ENCODE data around the gene POF1B.
"Not testable (repeated sequence)": the region's sequence is repeated elsewhere in the genome, so short reads cannot be mapped to it uniquely, and the experiment has no call there.

The POF1B gene

DNA sequence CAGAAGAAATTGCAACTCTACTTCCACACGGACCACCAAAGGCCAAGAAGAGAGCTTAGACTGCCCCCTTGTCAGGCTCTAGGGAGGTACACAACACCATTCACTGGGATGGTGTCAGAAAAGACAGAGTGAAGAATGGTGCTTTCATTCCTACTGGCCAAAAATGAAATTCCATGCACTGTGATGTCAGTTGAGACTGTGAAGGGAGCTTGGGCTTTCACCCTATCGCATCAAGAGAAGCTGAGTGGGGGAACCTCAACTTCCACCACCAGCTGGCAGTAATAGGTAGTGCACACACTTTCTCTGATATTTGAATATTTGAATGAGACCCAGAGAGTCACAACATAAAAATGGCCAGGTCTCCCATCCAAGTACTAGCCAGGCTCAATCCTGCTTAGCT, 69.7 kb downstream of the POF1B start:
- Mint-ChIP-seq H3K27ac (no peak overlapping the region), H3K4me1 (no peaks in the 10 kb centered on the region), H3K36me3 (no peaks in the 10 kb centered on the region), H3K9me3 (peaks cover 0 to 4% of the 10 kb centered on the region in 2 donors), H3K4me3 (no peak overlapping the region), H3K27me3 (peaks cover 0 to 5% of the 10 kb centered on the region in 2 donors)
- DNase-seq: no peak
- peak in 1 of 2 donors; percentile 43 for ATAC-seq (replicated peaks)

DNA sequence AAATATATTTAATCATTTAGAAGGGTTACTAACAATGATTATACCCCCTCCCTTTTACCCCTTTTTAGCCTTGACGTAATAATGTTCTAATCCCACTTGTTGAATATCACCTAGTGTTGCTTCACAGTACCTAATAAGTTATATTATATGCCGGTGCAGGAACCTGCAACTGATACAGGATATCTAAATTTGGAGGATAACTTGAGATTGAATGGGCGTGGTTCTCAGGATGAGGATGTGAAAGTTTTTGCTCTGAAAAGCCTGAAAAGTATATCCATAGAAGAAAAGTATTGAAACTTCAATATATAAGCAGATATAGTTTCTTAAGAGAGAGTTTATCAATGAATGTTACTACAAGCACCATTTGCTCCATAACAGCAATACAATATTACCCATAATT, 75.9 kb downstream of the POF1B start:
- ATAC-seq (replicated peaks) (no peak), DNase-seq (no peak)
- no peak overlapping the region for H3K27ac Mint-ChIP-seq
- H3K4me3 Mint-ChIP-seq: no peak overlapping the region
- H3K36me3 Mint-ChIP-seq: no peaks in the 10 kb centered on the region
- peaks cover 0 to 2% of the 10 kb centered on the region in 2 donors for H3K4me1 Mint-ChIP-seq
- no peaks in the 10 kb centered on the region for H3K27me3 Mint-ChIP-seq
- no peaks in the 10 kb centered on the region for H3K9me3 Mint-ChIP-seq

DNA sequence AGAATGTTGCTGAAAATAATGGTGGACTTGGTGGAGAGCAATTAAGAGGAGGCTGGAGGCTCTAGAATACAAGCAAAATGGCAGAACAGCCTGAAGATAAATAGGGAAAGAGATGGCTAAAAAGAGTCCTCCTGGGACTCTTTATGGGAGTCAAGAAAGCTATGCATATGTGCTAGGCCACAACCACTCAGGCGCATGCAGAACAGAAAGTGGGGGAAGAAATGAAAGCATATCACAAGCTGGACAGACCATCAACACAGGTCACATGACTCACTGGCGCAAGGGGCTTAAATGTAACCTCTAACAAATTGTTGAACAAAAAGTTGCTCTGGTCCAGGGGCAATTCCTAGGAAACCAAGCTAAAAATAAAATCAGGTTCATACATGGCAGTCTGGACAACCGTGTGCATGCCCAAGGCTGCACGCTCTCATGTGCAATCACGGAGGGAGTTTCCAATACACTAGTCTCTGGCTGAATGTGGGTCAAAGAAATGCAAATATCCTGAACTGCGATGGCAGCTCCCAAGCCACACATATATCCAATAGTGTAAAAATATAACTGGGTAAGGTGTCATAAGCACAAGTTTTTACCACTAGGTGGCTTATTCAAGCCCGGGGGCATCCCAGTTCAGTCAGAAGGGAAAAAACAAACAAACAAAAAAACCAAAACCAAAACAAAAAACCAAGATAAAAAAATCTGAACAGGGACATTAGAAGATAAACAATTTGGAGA, 90.3 kb downstream of the POF1B start:
- no peak overlapping the region for H3K4me3 Mint-ChIP-seq
- no peaks in the 10 kb centered on the region for H3K27me3 Mint-ChIP-seq
- DNase-seq: no peak
- H3K9me3 Mint-ChIP-seq: peaks cover 4 to 8% of the 10 kb centered on the region in 2 donors
- no peak for ATAC-seq (replicated peaks)
- no peaks in the 10 kb centered on the region for H3K4me1 Mint-ChIP-seq
- no peaks in the 10 kb centered on the region for H3K36me3 Mint-ChIP-seq
- H3K27ac Mint-ChIP-seq: no peak overlapping the region

DNA sequence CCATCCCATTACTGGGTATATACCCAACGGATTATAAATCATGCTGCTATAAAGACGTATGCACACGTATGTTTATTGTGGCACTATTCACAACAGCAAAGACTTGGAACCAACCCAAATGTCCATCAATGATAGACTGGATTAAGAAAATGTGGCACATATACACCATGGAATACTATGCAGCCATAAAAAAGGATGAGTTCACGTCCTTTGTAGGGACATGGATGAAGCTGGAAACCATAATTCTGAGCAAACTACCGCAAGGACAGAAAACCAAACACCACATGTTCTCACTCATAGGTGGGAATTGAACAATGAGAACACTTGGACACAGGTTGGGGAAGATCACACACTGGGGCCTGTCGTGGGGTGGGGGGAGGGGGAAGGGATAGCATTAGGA, 94.2 kb downstream of the POF1B start:
- H3K27me3 Mint-ChIP-seq; DNase-seq; H3K4me3 Mint-ChIP-seq; H3K27ac Mint-ChIP-seq; H3K36me3 Mint-ChIP-seq; H3K4me1 Mint-ChIP-seq; ATAC-seq (replicated peaks); H3K9me3 Mint-ChIP-seq: not testable (repeated sequence)

DNA sequence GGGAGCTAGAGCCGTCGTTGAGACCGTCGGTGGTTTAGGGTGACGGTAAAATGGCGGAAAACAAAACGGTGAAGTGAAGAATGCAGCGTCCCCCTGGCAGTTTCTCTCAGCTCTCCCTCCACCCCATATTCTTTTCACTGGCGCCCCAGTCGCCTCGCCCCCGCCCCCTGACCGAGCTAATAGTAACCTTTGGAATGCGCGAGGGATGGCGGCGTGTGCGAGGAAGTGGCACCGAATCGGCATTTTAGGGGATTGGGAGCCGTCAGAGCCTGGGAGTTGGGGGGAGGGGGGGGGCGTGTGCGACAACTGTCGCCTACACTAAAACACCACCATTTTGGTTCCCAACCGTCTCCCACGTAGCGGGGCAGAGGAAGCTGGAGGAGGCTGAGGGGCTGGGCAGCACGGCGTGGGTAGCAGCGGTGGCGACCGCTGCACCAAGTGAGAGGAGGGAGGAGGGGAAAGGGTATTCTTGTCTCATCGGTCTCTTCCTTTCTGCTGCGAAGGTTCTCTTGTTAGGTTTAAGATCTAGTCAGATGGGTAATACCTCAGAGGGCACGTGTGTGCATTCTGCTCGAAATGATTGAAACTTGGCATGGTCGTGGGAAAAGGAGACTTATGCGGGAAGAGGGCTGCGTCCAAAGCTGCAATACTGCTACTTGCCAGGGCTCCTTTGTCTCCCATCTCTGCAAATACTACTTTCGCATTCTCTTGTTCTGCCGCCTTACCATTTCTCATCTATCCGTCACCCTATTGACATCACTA, 134.8 kb downstream of the POF1B start:
- Mint-ChIP-seq H3K36me3 (peaks cover 0 to 2% of the 10 kb centered on the region in 2 donors), H3K9me3 (no peaks in the 10 kb centered on the region), H3K27me3 (no peaks in the 10 kb centered on the region), H3K27ac (peak overlapping the region; percentile 89), H3K4me1 (peaks cover 0 to 3% of the 10 kb centered on the region in 2 donors), H3K4me3 (peak overlapping the region; percentile 88 to 91)
- DNase-seq: no peak
- peak; percentile 66 to 68 for ATAC-seq (replicated peaks)

DNA sequence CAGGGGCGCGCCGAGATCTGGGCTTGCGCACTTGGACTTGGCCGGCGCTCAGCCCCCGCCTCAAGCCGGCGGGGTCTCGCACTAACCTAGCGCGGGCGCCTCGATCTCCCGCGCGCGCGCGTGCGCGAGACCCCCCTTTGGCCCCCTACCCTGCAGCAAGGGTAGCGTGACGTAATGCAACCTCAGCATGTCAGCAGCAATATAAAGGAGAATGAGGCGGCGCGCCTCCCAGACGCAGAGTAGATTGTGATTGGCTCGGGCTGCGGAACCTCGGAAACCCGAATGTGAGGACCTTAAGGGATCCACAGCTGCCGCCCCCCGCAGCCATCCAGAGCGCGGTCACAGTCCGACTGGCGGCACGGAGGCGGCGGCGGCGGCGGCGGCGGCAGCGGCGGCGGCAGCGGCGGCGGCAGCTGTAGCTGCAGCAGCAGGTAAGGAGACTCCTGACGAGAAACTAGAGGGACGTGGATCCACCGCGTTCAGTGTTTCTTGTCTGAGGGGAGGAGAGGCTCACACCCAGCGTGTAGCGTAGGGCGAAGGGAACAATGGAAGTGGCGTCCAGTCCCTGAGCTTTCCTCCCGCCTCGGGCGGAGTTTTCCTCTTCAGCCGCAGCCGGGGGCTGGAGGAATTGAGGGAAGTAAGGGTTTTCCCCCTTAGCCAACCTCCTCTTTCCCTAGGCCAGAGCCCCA, 135.6 kb downstream of the POF1B start, which contains the start of the genes SATL1 and ZNF711:
Gene SATL1 (minus strand): TSS at position 19 of the 689 bp plus-strand sequence. CDS start 134,811 bp downstream, outside the sequence.
Gene ZNF711 (plus strand): TSS at position 231 of the 689 bp plus-strand sequence. CDS start 3,582 bp downstream, outside the sequence.
- Mint-ChIP-seq H3K27me3 (no peaks in the 10 kb centered on the region), H3K4me1 (peaks cover 0 to 3% of the 10 kb centered on the region in 2 donors), H3K27ac (peak within 1 kb of the TSS; percentile 89), H3K4me3 (peak within 1 kb of the TSS; percentile 88 to 91), H3K36me3 (peaks cover 0 to 2% of the 10 kb centered on the region in 2 donors), H3K9me3 (no peaks in the 10 kb centered on the region)
- DNase-seq (no peak), ATAC-seq (replicated peaks) (peak; percentile 71 to 79)

DNA sequence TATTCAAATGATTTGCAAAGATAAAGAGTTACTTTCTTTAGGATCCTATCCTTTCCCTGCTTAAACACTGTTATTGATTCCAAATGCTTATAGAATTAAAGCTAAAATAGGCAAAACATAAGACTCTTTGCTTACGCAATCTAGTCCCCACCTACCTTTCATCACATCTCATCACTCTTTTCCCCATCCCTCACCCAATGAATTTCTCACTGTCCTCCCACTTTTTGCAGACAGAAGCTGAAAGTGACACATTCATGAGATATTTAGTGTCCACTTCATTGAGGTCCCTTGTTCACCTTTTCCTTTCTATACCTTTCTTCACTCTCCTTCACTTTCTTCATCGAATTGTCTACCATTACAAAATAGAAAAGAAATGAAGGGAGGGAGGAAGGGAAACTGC, 136.3 kb downstream of the POF1B start:
- Mint-ChIP-seq H3K9me3 (no peaks in the 10 kb centered on the region), H3K4me1 (peaks cover 0 to 3% of the 10 kb centered on the region in 2 donors), H3K36me3 (no peaks in the 10 kb centered on the region), H3K4me3 (peak overlapping the region in 1 of 2 donors; percentile 64), H3K27me3 (no peaks in the 10 kb centered on the region), H3K27ac (no peak overlapping the region)
- no peak for DNase-seq
- no peak for ATAC-seq (replicated peaks)
